Kidney (tissue), 14 donors: Measurements from ENCODE around the gene DNLZ. TPM values are rescaled to one million over a fixed set of nuclear protein-coding genes. Genes with fewer than 3 reads are reported as not detected.

Source experiments
- DNase-seq, 5 donors: peaks; one replicate each; pipeline ENCODE4 v3.0.0-alpha.2; 2013 to 2020
- FAIRE-seq: peaks from 2 replicates; lab custom pipeline; 2012; peaks lifted over from hg19 to GRCh38; lab: Jason Lieb, UNC
- H3K27ac ChIP-seq, 2 donors: one replicate each; pipeline ENCODE4 v1.7.0; 2013; ENCODE audit warnings: low read depth in 2 of 2, low read length in 2 of 2, inconsistent platforms in 1 of 2
- H3K27me3 ChIP-seq: one replicate; pipeline ENCODE4 v1.7.1; 2013; ENCODE audit warnings: low read length, inconsistent platforms; ENCODE audit not compliant: control insufficient read depth, insufficient read depth
- H3K36me3 ChIP-seq, 3 donors: one replicate each; pipeline versions ENCODE4 v1.7.0 to v1.7.1; 2013; ENCODE audit warnings: low read length in 3 of 3, control low read depth in 1 of 3, inconsistent platforms in 1 of 3; ENCODE audit not compliant: insufficient read depth in 3 of 3, control insufficient read depth in 2 of 3
- H3K4me1 ChIP-seq, 3 donors: one replicate each; pipeline versions ENCODE4 v1.7.0 to v1.7.1; 2013; ENCODE audit warnings: low read length in 3 of 3, inconsistent platforms in 1 of 3, low read depth in 1 of 3; ENCODE audit not compliant: control insufficient read depth in 2 of 3, insufficient read depth in 2 of 3
- H3K4me3 ChIP-seq, 3 donors: one replicate each; pipeline versions ENCODE4 v1.7.0 to v1.8.1; 2013; ENCODE audit warnings: low read length in 3 of 3, control low read depth in 1 of 3, inconsistent platforms in 1 of 3
- H3K9ac ChIP-seq, 3 donors: one replicate each; pipeline versions ENCODE4 v1.7.0 to v1.7.1; 2013; ENCODE audit warnings: low read length in 3 of 3, control low read depth in 1 of 3, inconsistent platforms in 1 of 3
- H3K9me3 ChIP-seq, 3 donors: one replicate each; pipeline versions ENCODE4 v1.7.0 to v1.7.1; 2013; ENCODE audit warnings: low read length in 3 of 3, control low read depth in 1 of 3, inconsistent platforms in 1 of 3; ENCODE audit not compliant: control insufficient read depth in 2 of 3, insufficient read depth in 1 of 3
- CTCF ChIP-seq: IDR thresholded peaks from 3 replicates; pipeline ENCODE4 v1.5.1; 2012; ENCODE audit warnings: mild to moderate bottlenecking, moderate library complexity, borderline replicate concordance; ENCODE audit not compliant: insufficient read depth; ENCODE audit errors: extremely low read depth
- intact Hi-C: fragments of 100-400 bp; cut with DNase I; formaldehyde crosslinking; loops from one replicate; pipeline ENCODE4 v1.11.1; 2022
- polyA plus RNA-seq: library from polyadenylated mRNA; stranded (reverse); fragments of 350-450 nt; fragmentation: Illumina TruSeq; extraction: RNeasy Lipid Tissue Mini Kit (QIAGEN cat#74804); gene quantifications from one replicate; pipeline ENCODE4 v1.2.3, GENCODE V29; 2014; ENCODE audit warnings: low read depth, low replicate concordance; ENCODE audit not compliant: insufficient read depth
- total RNA-seq: library from RNA; stranded (reverse); fragmentation: NEBNext Ultra II Directional; extraction: Animal tissue kit (Norgen Biotek cat#: 25700); gene quantifications from one replicate; pipeline ENCODE4 v1.2.1, GENCODE V29; 2021
- donor health status: control.
- donor health status: control.
- donor health status: control.
- donor health status: control.
- donor health status: control.
- donor health status: DM: yes; HTN: yes; CAD: no.
- donor health status: Normal renal cell carcinoma (clear cell type).

Gene DNLZ
- total and polyA plus RNA-seq, 2 donors from 2014 or later = 22.1 to 30.4 TPM

DNA sequence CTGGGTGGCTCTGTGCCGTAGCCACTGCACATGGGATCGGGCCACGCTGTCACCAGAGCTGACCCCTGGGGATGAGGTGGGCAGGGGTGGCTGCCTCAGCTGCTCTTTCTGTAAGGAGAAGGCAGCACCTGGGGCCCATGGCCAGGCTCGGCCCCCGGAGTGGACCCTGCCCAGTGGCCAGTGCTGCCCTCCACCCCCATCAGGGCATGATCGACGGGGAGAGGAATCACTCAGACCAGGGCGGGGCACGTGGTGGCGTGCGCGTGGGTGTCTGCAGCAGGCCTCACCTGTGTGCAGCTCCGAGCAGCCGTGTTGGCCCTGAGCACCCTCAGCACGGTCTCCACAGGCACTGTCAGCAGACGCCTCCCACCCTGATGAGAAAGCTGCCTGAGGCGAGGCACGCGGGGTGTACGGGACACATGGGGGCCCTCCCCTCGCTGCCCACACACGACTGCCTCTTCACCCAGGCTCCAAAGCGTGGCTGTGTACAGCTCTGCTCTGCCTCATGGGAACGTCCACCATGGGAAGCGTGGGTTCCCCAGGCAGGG lies 18.5 kb upstream of the DNLZ start:
- no peak for TF ChIP-seq CTCF
- Histone ChIP-seq H3K9ac (no peak overlapping the region), H3K4me1 (no peaks in the 10 kb centered on the region), H3K4me3 (no peak overlapping the region), H3K36me3 (peaks cover 0 to 5% (median 3%) of the 10 kb centered on the region in 3 donors), H3K27me3 (no peaks in the 10 kb centered on the region), H3K27ac (no peak overlapping the region), H3K9me3 (no peaks in the 10 kb centered on the region)
- peak in 1 of 5 donors; percentile 75 for DNase-seq
- intact Hi-C loops = no loop called here
- FAIRE-seq = no peak

DNA sequence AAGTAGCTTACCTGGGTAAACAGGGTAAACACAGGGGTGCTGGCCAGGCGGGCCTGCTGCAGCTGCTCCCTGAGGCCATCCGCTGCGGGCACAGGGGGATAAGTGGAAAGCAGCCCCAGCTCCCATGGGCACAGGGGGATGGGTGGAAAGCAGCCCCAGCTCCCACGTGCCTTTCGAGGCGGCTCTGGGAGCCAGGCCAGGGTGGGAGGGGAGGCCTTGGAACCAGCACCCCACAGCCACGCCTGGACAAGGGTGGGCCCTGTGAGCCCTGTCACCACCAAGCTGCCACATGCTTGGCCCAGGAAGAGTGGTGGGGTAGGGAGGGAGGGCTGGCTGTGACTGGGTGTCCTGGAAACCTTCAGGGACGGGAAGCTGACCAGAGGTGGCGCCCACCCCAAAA lies 17.8 kb upstream of the DNLZ start:
- Histone ChIP-seq H3K4me3 (no peak overlapping the region), H3K36me3 (peaks cover 0 to 4% (median 3%) of the 10 kb centered on the region in 3 donors), H3K9ac (no peak overlapping the region), H3K27me3 (no peaks in the 10 kb centered on the region), H3K27ac (no peak overlapping the region), H3K4me1 (peaks cover 0 to 2% (median 0%) of the 10 kb centered on the region in 3 donors), H3K9me3 (no peaks in the 10 kb centered on the region)
- no peak for TF ChIP-seq CTCF
- intact Hi-C loops = no loop called here
- DNase-seq = no peak
- no peak for FAIRE-seq

- H3K9ac ChIP-seq = no peak overlapping the region
- DNase-seq (no peak), FAIRE-seq (no peak)
- no peaks in the 10 kb centered on the region for H3K27me3 ChIP-seq
- H3K4me3 ChIP-seq = no peak overlapping the region
- H3K36me3 ChIP-seq = peaks cover 0 to 4% (median 3%) of the 10 kb centered on the region in 3 donors
- peaks cover 0 to 2% (median 0%) of the 10 kb centered on the region in 3 donors for H3K4me1 ChIP-seq
- TF ChIP-seq CTCF = no peak
- intact Hi-C loops = no loop called here
- no peak overlapping the region for H3K27ac ChIP-seq
- no peaks in the 10 kb centered on the region for H3K9me3 ChIP-seq
These were observed 16.8 kb upstream of the DNLZ start for GRCh38 chr9:136380381-136380780.

DNA sequence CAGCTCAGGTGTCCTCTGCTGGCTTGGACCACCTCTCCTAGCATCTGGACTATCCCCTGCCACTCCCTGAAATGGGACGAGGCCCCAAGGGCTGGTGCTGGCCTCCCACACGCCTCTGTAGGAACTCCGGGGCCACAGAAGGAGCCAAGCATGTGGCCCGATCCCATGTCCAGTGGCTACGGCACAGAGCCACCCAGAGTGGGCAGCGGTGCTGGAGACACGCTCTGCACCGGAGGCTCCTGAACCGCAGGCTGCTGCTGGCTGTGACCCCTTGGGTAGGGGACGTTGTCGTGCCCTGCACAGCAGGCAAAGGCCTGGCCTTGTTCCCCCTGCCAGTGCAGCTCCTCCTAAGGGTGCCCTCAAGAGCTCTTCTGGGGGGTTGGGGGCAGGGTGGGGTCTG lies 16.3 kb upstream of the DNLZ start:
- intact Hi-C loops = no loop called here
- DNase-seq = no peak
- Histone ChIP-seq H3K9ac (no peak overlapping the region), H3K27ac (no peak overlapping the region), H3K36me3 (peaks cover 0 to 4% (median 3%) of the 10 kb centered on the region in 3 donors), H3K4me1 (peaks cover 0 to 2% (median 0%) of the 10 kb centered on the region in 3 donors), H3K27me3 (no peaks in the 10 kb centered on the region), H3K9me3 (no peaks in the 10 kb centered on the region), H3K4me3 (no peak overlapping the region)
- FAIRE-seq = no peak
- no peak for TF ChIP-seq CTCF
